ENCODE data around the gene RAB3B.

RAB3B gene

GRCh38 chr1:51958824-51959223, 31.7 kb downstream of the RAB3B start:
- DNase-seq (ENCODE audit: low spot score), result no peak
- in situ Hi-C loops (cut with MboI; ENCODE audit: low pct_unique_long_range_greater_than_20kb, low sequenced_read_pairs, unreplicated experiment), result no loop called here
- TF ChIP-seq, protein P1, sequence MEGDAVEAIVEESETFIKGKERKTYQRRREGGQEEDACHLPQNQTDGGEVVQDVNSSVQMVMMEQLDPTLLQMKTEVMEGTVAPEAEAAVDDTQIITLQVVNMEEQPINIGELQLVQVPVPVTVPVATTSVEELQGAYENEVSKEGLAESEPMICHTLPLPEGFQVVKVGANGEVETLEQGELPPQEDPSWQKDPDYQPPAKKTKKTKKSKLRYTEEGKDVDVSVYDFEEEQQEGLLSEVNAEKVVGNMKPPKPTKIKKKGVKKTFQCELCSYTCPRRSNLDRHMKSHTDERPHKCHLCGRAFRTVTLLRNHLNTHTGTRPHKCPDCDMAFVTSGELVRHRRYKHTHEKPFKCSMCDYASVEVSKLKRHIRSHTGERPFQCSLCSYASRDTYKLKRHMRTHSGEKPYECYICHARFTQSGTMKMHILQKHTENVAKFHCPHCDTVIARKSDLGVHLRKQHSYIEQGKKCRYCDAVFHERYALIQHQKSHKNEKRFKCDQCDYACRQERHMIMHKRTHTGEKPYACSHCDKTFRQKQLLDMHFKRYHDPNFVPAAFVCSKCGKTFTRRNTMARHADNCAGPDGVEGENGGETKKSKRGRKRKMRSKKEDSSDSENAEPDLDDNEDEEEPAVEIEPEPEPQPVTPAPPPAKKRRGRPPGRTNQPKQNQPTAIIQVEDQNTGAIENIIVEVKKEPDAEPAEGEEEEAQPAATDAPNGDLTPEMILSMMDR (IDR thresholded peaks at IDR 0.05; ENCODE audit: extremely low read depth, insufficient read depth, missing control alignments), result no peak

DNA sequence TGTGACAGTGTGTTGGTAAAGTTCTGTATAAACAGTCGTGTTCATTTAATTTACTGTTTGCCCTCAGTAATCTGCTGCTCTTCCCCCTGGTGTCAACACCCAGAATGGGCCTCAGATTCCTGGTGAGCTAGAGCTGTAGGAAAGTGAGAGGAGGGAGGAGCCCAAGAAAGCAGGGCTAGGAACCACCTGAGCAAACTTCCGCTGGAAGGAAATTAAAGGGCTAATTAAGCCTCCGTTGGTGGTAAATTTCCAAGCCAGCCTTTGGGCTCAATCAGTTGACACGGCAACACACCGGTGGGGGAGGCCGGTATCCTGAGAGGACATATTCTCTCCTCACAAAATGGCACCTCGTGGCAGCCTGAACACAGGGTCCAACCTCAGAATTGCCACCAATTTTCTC, 32.9 kb downstream of the RAB3B start:
- no peak for DNase-seq (ENCODE audit: low spot score)
- in situ Hi-C loops (cut with MboI; ENCODE audit: low pct_unique_long_range_greater_than_20kb, low sequenced_read_pairs, unreplicated experiment), result no loop called here
- TF ChIP-seq, protein P1 (IDR thresholded peaks at IDR 0.05; ENCODE audit: extremely low read depth, insufficient read depth, missing control alignments), result no peak

GRCh38 chr1:51956528-51957509, 33.7 kb downstream of the RAB3B start:
- in situ Hi-C loops (cut with MboI; ENCODE audit: low pct_unique_long_range_greater_than_20kb, low sequenced_read_pairs, unreplicated experiment), result no loop called here
- no peak for DNase-seq (ENCODE audit: low spot score)
- TF ChIP-seq, protein P1 (IDR thresholded peaks at IDR 0.05; ENCODE audit: extremely low read depth, insufficient read depth, missing control alignments), result no peak

- in situ Hi-C loops (cut with MboI; ENCODE audit: low pct_unique_long_range_greater_than_20kb, low sequenced_read_pairs, unreplicated experiment), result no loop called here
- TF ChIP-seq, protein P1 (IDR thresholded peaks at IDR 0.05; ENCODE audit: extremely low read depth, insufficient read depth, missing control alignments), result no peak
- no peak for DNase-seq (ENCODE audit: low spot score)
These were observed 34.5 kb downstream of the RAB3B start for GRCh38 chr1:51955797-51956527.

- DNase-seq (ENCODE audit: low spot score), result no peak
- TF ChIP-seq, protein P1 (IDR thresholded peaks at IDR 0.05; ENCODE audit: extremely low read depth, insufficient read depth, missing control alignments), result no peak
- in situ Hi-C loops (cut with MboI; ENCODE audit: low pct_unique_long_range_greater_than_20kb, low sequenced_read_pairs, unreplicated experiment), result no loop called here
These were observed 35.7 kb downstream of the RAB3B start for GRCh38 chr1:51954783-51955182.

GRCh38 chr1:51953079-51953478, 37.4 kb downstream of the RAB3B start:
- in situ Hi-C loops (cut with MboI; ENCODE audit: low pct_unique_long_range_greater_than_20kb, low sequenced_read_pairs, unreplicated experiment), result no loop called here
- DNase-seq (ENCODE audit: low spot score), result no peak
- TF ChIP-seq, protein P1 (IDR thresholded peaks at IDR 0.05; ENCODE audit: extremely low read depth, insufficient read depth, missing control alignments), result no peak

Data from GM13977 (cell line).